Suprapubic skin (tissue), 4 donors: ENCODE data around the gene AP4B1. TPM values are rescaled to one million over a fixed set of nuclear protein-coding genes. Genes with fewer than 3 reads are reported as not detected.

Source experiments
- DNase-seq, 2 donors: peaks; one replicate each; pipeline ENCODE4 v3.0.0-alpha.2; 2019; ENCODE audit warnings: low spot score in 2 of 2
- H3K27ac ChIP-seq: fragments of 200-600 bp; sonication (generic); one replicate; pipeline ENCODE4 v1.5.1; 2019
- H3K27me3 ChIP-seq: fragments of 200-600 bp; sonication (generic); one replicate; pipeline ENCODE4 v1.5.1; 2019
- H3K36me3 ChIP-seq: fragments of 200-600 bp; sonication (generic); one replicate; pipeline ENCODE4 v1.5.1; 2019
- H3K4me1 ChIP-seq: fragments of 200-600 bp; sonication (generic); one replicate; pipeline ENCODE4 v1.5.1; 2019
- H3K4me3 ChIP-seq: fragments of 200-600 bp; sonication (generic); one replicate; pipeline ENCODE4 v1.5.1; 2019; ENCODE audit warnings: mild to moderate bottlenecking
- H3K9me3 ChIP-seq: fragments of 200-600 bp; sonication (generic); one replicate; pipeline ENCODE4 v1.5.1; 2019
- CTCF ChIP-seq, 2 donors: fragments of 200-600 bp in 1 of 2; fragments of 450-650 bp in 1 of 2; sonication (generic) in 1 of 2; IDR thresholded peaks; one replicate each; pipeline ENCODE4 v1.5.1; 2016 to 2019; ENCODE audit warnings: antibody characterized with exemption in 2 of 2, mild to moderate bottlenecking in 1 of 2, moderate library complexity in 1 of 2
- EP300 ChIP-seq: sonication (generic); formaldehyde crosslinking; IDR thresholded peaks from one replicate; pipeline ENCODE4 v1.6.1; 2017; ENCODE audit warnings: antibody characterized with exemption
- POLR2A ChIP-seq, 2 donors: fragments of 450-650 bp; IDR thresholded peaks; one replicate each; pipeline ENCODE4 v1.6.1; 2017; ENCODE audit warnings: antibody characterized with exemption in 2 of 2, mild to moderate bottlenecking in 2 of 2, moderate library complexity in 2 of 2
- POLR2AphosphoS5 ChIP-seq, 3 donors: sonication (generic); formaldehyde crosslinking; IDR thresholded peaks; one replicate each; pipeline ENCODE4 v1.6.1; 2017; ENCODE audit warnings: antibody characterized with exemption in 3 of 3
- WGBS: methylation state at CpG from one replicate; pipeline ENCODE4 v1.1.5; 2018; 5-methylcytosine and 5-hydroxymethylcytosine counted together
- total RNA-seq, 4 donors: library from RNA; depleted of rRNA; stranded (reverse); fragments of >200 nt; gene quantifications; one replicate each; pipeline ENCODE4 v1.1.0, GENCODE V29; 2016

AP4B1 gene
- total RNA-seq, 4 donors from 2014 or later = 10.9 to 34.0 (median 12.2) TPM

DNA sequence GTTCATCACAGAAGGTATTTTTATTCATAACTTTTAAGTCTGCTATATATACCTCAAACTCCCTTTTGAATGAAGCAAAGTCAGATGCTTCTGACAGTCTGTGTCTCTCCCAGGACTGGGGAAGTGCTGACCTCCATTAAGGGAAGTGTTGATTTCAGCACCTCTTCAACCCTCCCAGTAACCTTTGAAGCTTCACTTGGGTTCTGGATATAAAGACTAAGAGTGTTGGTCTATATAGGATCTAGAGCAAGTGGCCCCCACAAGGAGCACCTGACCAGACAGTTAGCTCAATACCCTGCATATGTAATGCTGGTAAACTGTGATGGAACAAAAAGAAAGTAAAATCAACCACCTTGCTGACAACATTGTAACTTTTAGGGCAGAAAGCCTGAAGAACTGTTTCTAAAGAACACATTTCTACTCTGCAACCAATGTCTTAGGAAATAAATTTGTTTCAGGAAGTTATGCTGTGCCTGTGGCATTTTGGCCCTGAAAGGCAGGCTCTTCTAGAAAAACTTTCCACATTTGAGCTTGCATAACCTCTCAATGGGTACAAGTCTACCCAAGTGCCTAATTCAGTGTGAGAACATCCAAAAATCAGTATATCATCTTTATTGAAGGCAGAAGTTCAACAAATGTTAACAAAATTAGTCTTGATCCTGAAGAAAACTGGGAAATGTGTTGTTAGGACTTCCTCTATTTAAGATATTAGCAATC, 32.2 kb downstream of the AP4B1 start:
- H3K27me3 ChIP-seq = no peaks in the 10 kb centered on the region
- H3K36me3 ChIP-seq = no peaks in the 10 kb centered on the region
- DNase-seq = no peak
- H3K9me3 ChIP-seq = no peaks in the 10 kb centered on the region
- H3K4me1 ChIP-seq = peaks cover 12% of the 10 kb centered on the region
- TF ChIP-seq POLR2AphosphoS5 (IDR thresholded peaks at IDR 0.05) (no peak), CTCF (IDR thresholded peaks at IDR 0.05) (no peak), EP300 (no peak), POLR2A (IDR thresholded peaks at IDR 0.05) (no peak)
- H3K4me3 ChIP-seq = no peak overlapping the region
- peak overlapping the region; percentile 51 for H3K27ac ChIP-seq

- Histone ChIP-seq H3K27me3 (no peaks in the 10 kb centered on the region), H3K27ac (peak within 1 kb of the TSS; percentile 51), H3K4me1 (peaks cover 12% of the 10 kb centered on the region), H3K9me3 (no peaks in the 10 kb centered on the region), H3K36me3 (no peaks in the 10 kb centered on the region), H3K4me3 (no peak within 1 kb of the TSS)
- no peak for DNase-seq
- TF ChIP-seq POLR2A (IDR thresholded peaks at IDR 0.05) (no peak), CTCF (IDR thresholded peaks at IDR 0.05) (no peak), EP300 (no peak), POLR2AphosphoS5 (IDR thresholded peaks at IDR 0.05) (no peak)
- WGBS = 68% methylated on average over 4 of the region's 4 CpGs
These were observed 32.9 kb downstream of the AP4B1 start, which contains the start of gene PTPN22 for GRCh38 chr1:113871597-113872113. PTPN22 (minus strand) TSS chr1:113871712.

DNA sequence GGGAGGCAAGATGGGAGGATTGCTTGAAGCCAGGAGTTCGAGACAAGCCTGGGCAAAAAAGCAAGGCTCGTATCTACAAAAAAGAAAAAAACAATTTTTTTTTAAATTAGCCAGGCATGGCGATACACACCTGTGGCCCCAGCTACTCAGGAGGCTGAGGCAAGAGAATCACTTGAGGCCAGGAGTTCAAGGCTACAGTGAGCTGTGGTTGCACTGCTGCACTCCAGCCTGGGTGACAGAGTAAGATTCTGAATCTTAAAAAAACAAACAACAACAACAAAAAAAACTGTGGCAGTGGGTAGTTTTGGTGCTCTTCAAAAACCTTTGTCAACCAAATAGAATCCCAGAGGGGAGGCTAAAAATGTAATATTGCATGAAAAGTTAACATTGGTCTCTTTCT, 33.8 kb downstream of the AP4B1 start:
- no peaks in the 10 kb centered on the region for H3K27me3 ChIP-seq
- no peaks in the 10 kb centered on the region for H3K36me3 ChIP-seq
- H3K4me3 ChIP-seq = no peak overlapping the region
- H3K27ac ChIP-seq = no peak overlapping the region
- no peaks in the 10 kb centered on the region for H3K9me3 ChIP-seq
- H3K4me1 ChIP-seq = peaks cover 12% of the 10 kb centered on the region
- WGBS = 88% methylated on average over 3 of the region's 3 CpGs
- TF ChIP-seq CTCF (IDR thresholded peaks at IDR 0.05) (no peak), POLR2AphosphoS5 (IDR thresholded peaks at IDR 0.05) (no peak), POLR2A (IDR thresholded peaks at IDR 0.05) (no peak), EP300 (no peak)
- DNase-seq = no peak

GRCh38 chr1:113868387-113869083, 36.1 kb downstream of the AP4B1 start:
- no peak overlapping the region for H3K27ac ChIP-seq
- no peaks in the 10 kb centered on the region for H3K36me3 ChIP-seq
- no peaks in the 10 kb centered on the region for H3K9me3 ChIP-seq
- 90% methylated on average over 4 of the region's 4 CpGs for WGBS
- H3K4me1 ChIP-seq = peaks cover 12% of the 10 kb centered on the region
- no peak overlapping the region for H3K4me3 ChIP-seq
- H3K27me3 ChIP-seq = no peaks in the 10 kb centered on the region
- TF ChIP-seq POLR2AphosphoS5 (IDR thresholded peaks at IDR 0.05) (no peak), CTCF (IDR thresholded peaks at IDR 0.05) (no peak), POLR2A (IDR thresholded peaks at IDR 0.05) (no peak), EP300 (no peak)
- no peak for DNase-seq

DNA sequence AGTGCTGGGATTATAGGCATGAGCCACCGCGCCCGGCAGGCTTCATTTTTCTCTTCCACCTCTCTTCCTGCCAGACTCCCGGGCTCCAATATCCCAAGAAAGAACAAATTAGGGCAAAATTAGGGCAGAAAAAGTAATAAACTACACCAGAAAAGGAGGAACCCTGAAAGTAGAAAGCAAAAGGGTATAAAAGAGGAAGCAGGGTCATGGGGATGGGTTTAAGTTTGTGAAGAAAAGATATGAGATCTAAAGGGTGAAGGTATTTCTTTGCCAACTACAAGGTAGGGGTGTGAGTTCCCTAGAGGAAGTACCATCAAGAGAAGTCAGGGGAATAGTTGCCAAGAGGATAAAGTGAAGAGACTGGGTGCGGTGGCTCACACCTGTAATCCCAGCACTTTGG, 43.0 kb downstream of the AP4B1 start:
- no peaks in the 10 kb centered on the region for H3K27me3 ChIP-seq
- peaks cover 3% of the 10 kb centered on the region for H3K4me1 ChIP-seq
- H3K9me3 ChIP-seq = no peaks in the 10 kb centered on the region
- DNase-seq = no peak
- H3K27ac ChIP-seq = no peak overlapping the region
- 87% methylated on average over 5 of the region's 5 CpGs for WGBS
- TF ChIP-seq EP300 (no peak), POLR2AphosphoS5 (IDR thresholded peaks at IDR 0.05) (no peak), CTCF (IDR thresholded peaks at IDR 0.05) (no peak), POLR2A (IDR thresholded peaks at IDR 0.05) (no peak)
- H3K36me3 ChIP-seq = no peaks in the 10 kb centered on the region
- no peak overlapping the region for H3K4me3 ChIP-seq
